IMR-90 (cell line): ENCODE measurements around the gene PCP2. TPM values are rescaled to one million over a fixed set of nuclear protein-coding genes. Genes with fewer than 3 reads are reported as not detected.

Experiments
- BHLHE40 ChIP-seq: fragments of 150-350 bp; IDR thresholded peaks from 2 replicates; pipeline ENCODE4 v1.6.1; 2016; ENCODE audit warnings: mild to moderate bottlenecking, low read depth, low read length
- POLR2A ChIP-seq: IDR thresholded peaks from 2 replicates; pipeline ENCODE4 v1.6.1; 2012; ENCODE audit warnings: mild to moderate bottlenecking, low read depth, low read length
- RCOR1 ChIP-seq: IDR thresholded peaks from 2 replicates; pipeline ENCODE4 v1.6.1; 2012; ENCODE audit warnings: mild to moderate bottlenecking, low read length, improper control_type of control experiment; ENCODE audit not compliant: insufficient replicate concordance
- polyA plus RNA-seq, 3 experiments: library from polyadenylated mRNA; depleted of rRNA; stranded (reverse); fragments of >200 nt; gene quantifications; 2 replicates each; pipeline ENCODE4 v1.2.3, GENCODE V29; 2012; ENCODE audit warnings: low replicate concordance in 1 of 3
- total RNA-seq: library from RNA; depleted of rRNA; stranded (reverse); fragments of >200 nt; gene quantifications from 2 replicates; pipeline ENCODE4 v1.2.3, GENCODE V29; 2012
- TF ChIP-seq, protein P1 (sequence below): fragments of 150-350 bp; IDR thresholded peaks from 2 replicates; pipeline ENCODE4 v1.6.1; 2016; ENCODE audit warnings: low read depth, mild to moderate bottlenecking, low read length, moderate library complexity, borderline replicate concordance

PCP2 gene
- total and polyA plus RNA-seq, 2 of the 4 experiments (the other 2 are of a cell fraction), result not detected

DNA sequence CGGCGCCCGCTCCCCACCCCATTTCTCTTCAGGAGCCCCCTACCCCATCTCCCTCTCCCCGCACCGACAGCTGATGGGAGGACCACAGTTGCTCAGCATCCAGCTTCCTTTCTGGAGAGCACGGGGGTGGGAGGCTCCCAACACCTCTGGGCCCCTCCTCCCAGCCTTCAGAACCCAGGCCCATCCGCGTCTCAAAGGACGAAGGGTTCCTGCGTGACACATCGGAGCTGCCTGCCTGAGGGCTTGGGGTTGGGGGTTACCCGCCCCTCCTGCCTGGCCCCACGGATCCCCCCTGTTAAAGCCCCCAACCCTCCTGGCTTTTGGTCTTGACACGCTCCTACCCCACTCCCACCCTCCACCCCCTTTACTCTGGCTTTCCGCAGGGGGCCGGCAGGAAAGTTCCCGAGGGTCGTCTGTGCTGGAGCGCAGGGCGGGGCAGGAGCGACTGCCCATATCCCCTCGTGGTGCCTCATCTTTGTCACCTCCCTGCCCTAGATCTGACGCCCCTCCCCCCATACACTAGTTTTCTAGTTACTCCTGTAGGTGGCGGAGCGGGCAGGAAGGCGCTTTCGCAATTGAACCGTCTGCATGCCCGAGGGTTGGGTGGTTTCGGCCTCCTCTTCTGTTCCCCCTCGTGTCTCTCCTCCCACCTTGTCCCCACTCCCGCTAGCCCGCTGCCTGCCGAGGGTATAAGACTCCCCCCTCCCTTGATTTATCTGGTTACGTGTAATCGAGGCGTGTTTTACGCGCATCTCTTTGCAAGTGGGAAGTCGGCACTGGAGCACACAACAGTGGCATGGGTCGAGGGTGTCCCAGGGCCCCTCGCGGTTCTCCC, 48.0 kb upstream of the PCP2 start (continued):
- TF ChIP-seq, protein P1, sequence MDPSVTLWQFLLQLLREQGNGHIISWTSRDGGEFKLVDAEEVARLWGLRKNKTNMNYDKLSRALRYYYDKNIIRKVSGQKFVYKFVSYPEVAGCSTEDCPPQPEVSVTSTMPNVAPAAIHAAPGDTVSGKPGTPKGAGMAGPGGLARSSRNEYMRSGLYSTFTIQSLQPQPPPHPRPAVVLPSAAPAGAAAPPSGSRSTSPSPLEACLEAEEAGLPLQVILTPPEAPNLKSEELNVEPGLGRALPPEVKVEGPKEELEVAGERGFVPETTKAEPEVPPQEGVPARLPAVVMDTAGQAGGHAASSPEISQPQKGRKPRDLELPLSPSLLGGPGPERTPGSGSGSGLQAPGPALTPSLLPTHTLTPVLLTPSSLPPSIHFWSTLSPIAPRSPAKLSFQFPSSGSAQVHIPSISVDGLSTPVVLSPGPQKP, result no peak
- TF ChIP-seq RCOR1, result no peak
- no peak for TF ChIP-seq POLR2A
- TF ChIP-seq BHLHE40, result no peak
